ENCODE results near the gene PLA2G6. TPM values are rescaled to one million over a fixed set of nuclear protein-coding genes. Genes with fewer than 3 reads are reported as not detected.

The PLA2G6 gene
- total RNA-seq, 1 experiment from 2014 or later, result 88.0 TPM

DNA sequence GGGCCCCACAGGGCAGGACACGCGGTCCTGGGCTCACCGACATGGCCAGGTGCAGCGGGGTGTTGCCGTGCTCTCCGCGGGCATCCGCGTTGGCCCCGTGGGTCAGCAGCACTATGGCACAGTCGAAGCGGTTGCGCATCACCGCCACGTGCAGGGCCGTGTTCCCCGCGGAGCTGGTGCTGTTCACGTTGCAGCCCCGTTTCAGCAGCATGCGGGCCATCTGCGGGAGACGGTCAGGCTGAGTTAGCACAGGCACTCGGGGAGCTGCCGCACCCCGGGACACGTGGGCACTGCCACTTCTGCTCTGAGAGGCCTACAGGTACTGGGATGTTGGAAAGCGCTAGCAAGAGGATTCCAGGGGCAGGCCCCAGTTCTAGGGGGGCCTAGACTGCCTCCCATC, 48.8 kb downstream of the PLA2G6 start:
- H3K4me3 ChIP-seq (ENCODE audit: low read length), result no peak overlapping the region
- no peaks in the 10 kb centered on the region for H3K9me2 ChIP-seq (replicated peaks; ENCODE audit: insufficient read depth, low read length)
- DNase-seq, result no peak
- no peaks in the 10 kb centered on the region; the same call in 1 of the 2 replicates for H3K36me3 ChIP-seq (ENCODE audit: insufficient read depth, low read length)
- no peak overlapping the region for H2AFZ ChIP-seq (ENCODE audit: low read length)
- H4K20me1 ChIP-seq (ENCODE audit: insufficient read depth, low read depth, low read length), result no peaks in the 10 kb centered on the region
- no peak overlapping the region for H3K27ac ChIP-seq (ENCODE audit: low read length)
- H3K9ac ChIP-seq (ENCODE audit: low read length), result no peak overlapping the region
- H3K9me3 ChIP-seq (ENCODE audit: low read length), result no peaks in the 10 kb centered on the region
- no peaks in the 10 kb centered on the region for H3K79me2 ChIP-seq (ENCODE audit: low read length)
- H3K27me3 ChIP-seq (ENCODE audit: low read length), result no peaks in the 10 kb centered on the region
- no peaks in the 10 kb centered on the region for H3K4me1 ChIP-seq (ENCODE audit: low read length)
- H3K4me2 ChIP-seq (ENCODE audit: low read depth, low read length, poor library complexity, severe bottlenecking), result no peak overlapping the region

DNA sequence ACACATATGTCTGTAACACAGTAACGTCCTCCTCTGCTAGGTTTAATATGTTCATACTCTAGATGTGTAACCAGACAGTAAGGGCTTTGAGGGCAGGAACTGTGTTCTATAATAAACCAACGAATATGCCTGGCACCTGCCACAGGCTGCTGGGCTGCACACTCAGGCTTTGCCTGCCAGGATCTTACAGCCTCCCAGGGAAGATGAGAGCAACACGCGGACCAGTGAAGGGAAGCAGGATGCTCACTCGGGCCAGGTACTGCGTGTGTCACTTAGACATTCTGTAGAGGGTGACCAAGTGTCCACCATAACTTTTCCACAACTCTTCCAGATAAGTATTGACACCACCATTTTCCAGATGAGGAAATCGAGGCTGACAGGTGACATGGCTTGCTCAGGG, 49.5 kb downstream of the PLA2G6 start:
- H3K9ac ChIP-seq (ENCODE audit: low read length), result no peak overlapping the region
- H3K27me3 ChIP-seq (ENCODE audit: low read length), result no peaks in the 10 kb centered on the region
- H4K20me1 ChIP-seq (ENCODE audit: insufficient read depth, low read depth, low read length), result no peaks in the 10 kb centered on the region
- no peaks in the 10 kb centered on the region for H3K4me1 ChIP-seq (ENCODE audit: low read length)
- no peaks in the 10 kb centered on the region for H3K79me2 ChIP-seq (ENCODE audit: low read length)
- no peak overlapping the region for H2AFZ ChIP-seq (ENCODE audit: low read length)
- H3K9me2 ChIP-seq (replicated peaks; ENCODE audit: insufficient read depth, low read length), result no peaks in the 10 kb centered on the region
- H3K36me3 ChIP-seq (ENCODE audit: insufficient read depth, low read length), result no peaks in the 10 kb centered on the region; the same call in 1 of the 2 replicates
- H3K9me3 ChIP-seq (ENCODE audit: low read length), result no peaks in the 10 kb centered on the region
- no peak for DNase-seq
- no peak overlapping the region for H3K4me2 ChIP-seq (ENCODE audit: low read depth, low read length, poor library complexity, severe bottlenecking)
- no peak overlapping the region for H3K4me3 ChIP-seq (ENCODE audit: low read length)
- no peak overlapping the region for H3K27ac ChIP-seq (ENCODE audit: low read length)

DNA sequence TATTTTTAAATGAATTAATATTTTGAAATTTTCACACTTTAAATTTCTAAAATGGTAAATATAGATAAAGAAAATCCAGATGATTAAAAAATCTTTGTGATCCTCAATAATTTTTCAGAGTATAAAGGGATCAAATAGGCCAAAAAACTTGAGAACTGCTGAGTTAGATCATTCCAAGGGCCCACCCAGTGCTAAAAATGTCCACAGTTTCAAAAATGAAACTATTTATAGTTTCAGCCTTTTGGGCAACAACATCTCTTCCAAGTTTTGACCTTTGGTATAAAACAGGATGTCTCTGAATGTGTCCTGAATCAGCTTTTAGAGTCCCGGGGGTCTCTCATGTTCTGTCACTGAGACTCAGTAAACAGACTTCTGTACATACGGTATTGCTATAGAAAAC, 50.2 kb downstream of the PLA2G6 start:
- Histone ChIP-seq H3K9me3 (ENCODE audit: low read length) (no peaks in the 10 kb centered on the region), H3K79me2 (ENCODE audit: low read length) (no peaks in the 10 kb centered on the region), H3K4me2 (ENCODE audit: low read depth, low read length, poor library complexity, severe bottlenecking) (no peak overlapping the region), H3K27ac (ENCODE audit: low read length) (no peak overlapping the region), H3K36me3 (ENCODE audit: insufficient read depth, low read length) (no peaks in the 10 kb centered on the region; the same call in 1 of the 2 replicates), H2AFZ (ENCODE audit: low read length) (no peak overlapping the region), H3K9ac (ENCODE audit: low read length) (no peak overlapping the region), H4K20me1 (ENCODE audit: insufficient read depth, low read depth, low read length) (no peaks in the 10 kb centered on the region), H3K4me1 (ENCODE audit: low read length) (no peaks in the 10 kb centered on the region), H3K4me3 (ENCODE audit: low read length) (no peak overlapping the region), H3K27me3 (ENCODE audit: low read length) (no peaks in the 10 kb centered on the region), H3K9me2 (replicated peaks; ENCODE audit: insufficient read depth, low read length) (no peaks in the 10 kb centered on the region)
- DNase-seq, result no peak

DNA sequence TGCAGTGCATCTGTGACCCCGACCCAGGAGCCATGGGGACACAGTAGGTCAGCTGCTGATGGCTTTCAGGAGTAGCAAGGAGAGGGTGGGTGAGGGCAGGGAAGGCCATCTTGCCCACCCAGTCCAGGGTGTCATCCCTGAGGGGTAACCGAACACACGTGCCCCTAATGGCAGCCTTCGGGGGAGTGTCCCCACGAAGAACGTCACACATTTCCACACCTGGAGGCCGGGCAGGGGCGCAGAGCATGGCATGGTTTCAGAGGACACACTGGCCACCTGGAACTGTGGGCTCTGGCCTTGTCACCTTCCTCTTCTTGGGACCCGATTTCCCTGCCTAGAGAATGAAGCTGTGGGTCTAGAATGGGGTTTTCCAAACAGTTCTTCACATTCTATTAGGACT, 51.8 kb downstream of the PLA2G6 start:
- Histone ChIP-seq H3K9me3 (ENCODE audit: low read length) (no peaks in the 10 kb centered on the region), H3K9ac (ENCODE audit: low read length) (no peak overlapping the region), H3K9me2 (replicated peaks; ENCODE audit: insufficient read depth, low read length) (no peaks in the 10 kb centered on the region), H2AFZ (ENCODE audit: low read length) (no peak overlapping the region), H3K36me3 (ENCODE audit: insufficient read depth, low read length) (no peaks in the 10 kb centered on the region; the same call in 1 of the 2 replicates), H3K79me2 (ENCODE audit: low read length) (no peaks in the 10 kb centered on the region), H4K20me1 (ENCODE audit: insufficient read depth, low read depth, low read length) (no peaks in the 10 kb centered on the region), H3K27ac (ENCODE audit: low read length) (no peak overlapping the region), H3K4me1 (ENCODE audit: low read length) (no peaks in the 10 kb centered on the region), H3K27me3 (ENCODE audit: low read length) (no peaks in the 10 kb centered on the region), H3K4me3 (ENCODE audit: low read length) (no peak overlapping the region), H3K4me2 (ENCODE audit: low read depth, low read length, poor library complexity, severe bottlenecking) (no peak overlapping the region)
- no peak for DNase-seq

DNA sequence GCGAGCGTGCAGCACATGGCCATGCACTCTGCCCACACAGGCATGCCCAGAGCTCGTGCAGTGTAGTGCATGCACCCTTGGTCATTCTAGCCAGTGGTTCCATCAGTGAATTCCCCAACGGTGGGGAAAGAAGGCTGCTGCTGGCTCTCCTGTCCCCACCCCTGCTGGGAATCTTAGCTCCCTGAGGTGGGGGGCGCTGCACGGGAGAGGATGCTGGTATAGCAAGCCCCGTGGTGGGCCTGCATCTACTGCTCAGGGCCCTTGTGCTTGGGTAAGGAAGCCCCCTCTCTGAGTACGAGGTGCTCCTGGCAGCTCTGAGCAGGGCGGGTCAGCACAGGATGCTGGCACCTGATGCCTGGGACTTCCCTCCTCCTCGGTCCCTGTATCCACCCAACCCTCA, 52.6 kb downstream of the PLA2G6 start:
- Histone ChIP-seq H3K9ac (ENCODE audit: low read length) (no peak overlapping the region), H3K36me3 (ENCODE audit: insufficient read depth, low read length) (no peaks in the 10 kb centered on the region; the same call in 1 of the 2 replicates), H3K27me3 (ENCODE audit: low read length) (no peaks in the 10 kb centered on the region), H3K9me3 (ENCODE audit: low read length) (no peaks in the 10 kb centered on the region), H3K27ac (ENCODE audit: low read length) (no peak overlapping the region), H3K79me2 (ENCODE audit: low read length) (no peaks in the 10 kb centered on the region), H3K4me2 (ENCODE audit: low read depth, low read length, poor library complexity, severe bottlenecking) (no peak overlapping the region), H3K4me3 (ENCODE audit: low read length) (no peak overlapping the region), H3K4me1 (ENCODE audit: low read length) (no peaks in the 10 kb centered on the region), H2AFZ (ENCODE audit: low read length) (no peak overlapping the region), H3K9me2 (replicated peaks; ENCODE audit: insufficient read depth, low read length) (no peaks in the 10 kb centered on the region), H4K20me1 (ENCODE audit: insufficient read depth, low read depth, low read length) (no peaks in the 10 kb centered on the region)
- no peak for DNase-seq

DNA sequence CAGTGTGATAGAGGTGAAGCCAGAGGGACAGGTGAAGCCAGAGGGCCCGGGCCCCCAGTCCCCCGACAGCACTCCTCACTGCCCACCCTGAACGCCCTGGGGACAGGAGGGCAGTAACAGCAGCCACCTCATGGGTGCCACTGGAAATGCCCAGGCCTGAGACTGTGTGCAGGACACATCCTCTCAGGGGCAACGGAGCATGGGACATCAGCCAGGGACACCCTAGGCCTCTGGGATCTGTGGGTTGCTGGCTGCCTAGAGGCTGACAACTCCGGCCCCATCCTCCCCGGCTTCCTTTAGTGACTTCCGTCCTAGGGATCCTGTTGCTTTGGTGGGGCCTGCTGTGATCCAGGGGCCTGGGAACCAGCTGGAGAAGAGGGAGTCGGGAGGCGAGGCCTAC, 53.8 kb downstream of the PLA2G6 start:
- Histone ChIP-seq H2AFZ (ENCODE audit: low read length) (no peak overlapping the region), H3K4me1 (ENCODE audit: low read length) (no peaks in the 10 kb centered on the region), H3K27ac (ENCODE audit: low read length) (no peak overlapping the region), H4K20me1 (ENCODE audit: insufficient read depth, low read depth, low read length) (no peaks in the 10 kb centered on the region), H3K4me2 (ENCODE audit: low read depth, low read length, poor library complexity, severe bottlenecking) (no peak overlapping the region), H3K27me3 (ENCODE audit: low read length) (no peaks in the 10 kb centered on the region), H3K4me3 (ENCODE audit: low read length) (no peak overlapping the region), H3K79me2 (ENCODE audit: low read length) (no peaks in the 10 kb centered on the region), H3K36me3 (ENCODE audit: insufficient read depth, low read length) (no peaks in the 10 kb centered on the region; the same call in 1 of the 2 replicates), H3K9me2 (replicated peaks; ENCODE audit: insufficient read depth, low read length) (no peaks in the 10 kb centered on the region), H3K9ac (ENCODE audit: low read length) (no peak overlapping the region), H3K9me3 (ENCODE audit: low read length) (no peaks in the 10 kb centered on the region)
- DNase-seq, result no peak

DNA sequence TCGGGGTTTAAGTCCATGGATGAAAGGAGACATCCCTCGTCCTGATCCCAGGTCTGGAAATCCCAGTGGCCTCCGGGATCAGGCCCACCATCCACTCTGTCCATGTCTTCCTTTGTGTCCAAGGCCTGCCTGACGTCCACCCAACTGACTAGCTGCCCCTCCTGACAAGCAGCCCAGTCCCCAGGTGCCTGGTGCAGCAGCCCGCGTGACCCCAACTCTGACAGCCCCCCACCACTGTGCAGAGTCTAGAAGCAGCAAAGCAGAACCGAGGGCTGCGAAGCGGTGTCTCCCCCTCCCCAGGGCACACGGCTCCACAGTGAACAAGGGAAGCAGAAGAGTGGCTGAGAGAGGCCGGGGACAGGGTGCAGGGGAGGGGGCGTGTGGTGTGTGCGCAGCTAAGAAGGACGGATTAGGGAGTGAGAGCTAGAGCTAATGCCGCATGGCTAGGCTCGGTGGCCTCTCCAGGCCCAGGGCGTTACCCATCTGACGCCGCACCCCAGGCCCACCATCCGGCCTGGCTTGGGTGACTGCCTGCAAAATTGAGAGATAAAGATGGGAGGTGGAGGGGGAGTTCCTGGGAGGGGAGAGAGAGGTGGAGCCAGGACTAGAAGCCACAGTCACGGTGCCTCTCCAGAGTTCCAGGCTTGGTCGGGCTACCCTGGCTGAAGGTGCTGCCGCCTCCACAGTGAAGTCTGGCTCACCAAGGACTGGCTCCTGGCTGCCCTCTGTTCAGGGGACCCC, 54.5 kb downstream of the PLA2G6 start:
- no peaks in the 10 kb centered on the region for H3K36me3 ChIP-seq (ENCODE audit: insufficient read depth, low read length)

DNA sequence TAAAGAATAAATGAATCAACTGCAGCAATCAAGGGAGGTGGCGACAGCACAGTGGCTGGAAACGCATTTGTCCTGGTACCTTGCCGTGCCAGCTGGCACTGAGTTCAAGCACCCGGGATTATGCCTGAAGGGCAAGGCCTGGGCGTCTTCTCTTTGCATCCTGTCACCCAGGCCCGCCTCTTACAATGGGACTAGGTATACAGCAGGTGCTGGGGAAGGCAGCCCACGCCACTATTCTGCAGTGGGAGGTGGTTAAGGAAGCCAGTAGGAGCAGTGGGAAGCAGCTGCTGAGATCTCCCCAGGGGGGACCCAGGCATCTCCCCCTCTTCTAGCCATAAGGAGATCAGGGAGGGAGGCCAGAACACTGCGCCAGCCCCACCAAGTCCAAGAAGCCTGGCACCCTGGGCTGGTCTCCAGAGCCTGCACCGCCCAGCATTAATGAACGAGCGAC, 55.9 kb downstream of the PLA2G6 start:
- no peaks in the 10 kb centered on the region for H3K4me1 ChIP-seq (ENCODE audit: low read length)
- no peak overlapping the region for H3K4me2 ChIP-seq (ENCODE audit: low read depth, low read length, poor library complexity, severe bottlenecking)
- H3K9me3 ChIP-seq (ENCODE audit: low read length), result no peaks in the 10 kb centered on the region
- H3K4me3 ChIP-seq (ENCODE audit: low read length), result no peak overlapping the region
- no peaks in the 10 kb centered on the region for H3K79me2 ChIP-seq (ENCODE audit: low read length)
- no peak overlapping the region for H2AFZ ChIP-seq (ENCODE audit: low read length)
- H3K27me3 ChIP-seq (ENCODE audit: low read length), result no peaks in the 10 kb centered on the region
- DNase-seq, result no peak
- no peaks in the 10 kb centered on the region for H4K20me1 ChIP-seq (ENCODE audit: insufficient read depth, low read depth, low read length)
- H3K9me2 ChIP-seq (replicated peaks; ENCODE audit: insufficient read depth, low read length), result no peaks in the 10 kb centered on the region
- no peaks in the 10 kb centered on the region for H3K36me3 ChIP-seq (ENCODE audit: insufficient read depth, low read length)
- no peak overlapping the region for H3K27ac ChIP-seq (ENCODE audit: low read length)
- H3K9ac ChIP-seq (ENCODE audit: low read length), result no peak overlapping the region

More for the DNA sequence above, 54.5 kb downstream of the PLA2G6 start:
- Histone ChIP-seq H3K4me2 (ENCODE audit: low read depth, low read length, poor library complexity, severe bottlenecking) (no peak overlapping the region), H3K4me3 (ENCODE audit: low read length) (no peak overlapping the region), H3K27ac (ENCODE audit: low read length) (no peak overlapping the region), H3K4me1 (ENCODE audit: low read length) (no peaks in the 10 kb centered on the region), H3K79me2 (ENCODE audit: low read length) (no peaks in the 10 kb centered on the region), H3K27me3 (ENCODE audit: low read length) (no peaks in the 10 kb centered on the region), H3K9me3 (ENCODE audit: low read length) (no peaks in the 10 kb centered on the region), H3K9me2 (replicated peaks; ENCODE audit: insufficient read depth, low read length) (no peaks in the 10 kb centered on the region), H3K9ac (ENCODE audit: low read length) (no peak overlapping the region), H2AFZ (ENCODE audit: low read length) (no peak overlapping the region), H4K20me1 (ENCODE audit: insufficient read depth, low read depth, low read length) (no peaks in the 10 kb centered on the region)
- DNase-seq, result no peak

Measured in Karpas-422 (cell line).